ENCODE results near the gene RAB44.

GRCh38 chr6:36666287-36666686, 31.3 kb upstream of the RAB44 start:
- TF ChIP-seq CTCF (IDR thresholded peaks at IDR 0.05) (no peak), POLR2A (IDR thresholded peaks at IDR 0.05) (no peak)

All from right lobe of liver (tissue), 4 donors.